OCI-LY1 (cell line): ENCODE results near the gene TCTN3.

Experiments used
- EZH2 ChIP-seq: fragments of 200-600 bp; sonication (generic), shearing (Covaris generic); IDR thresholded peaks from 2 replicates; pipeline ENCODE4 v1.8.0; 2017; ENCODE audit warnings: borderline replicate concordance, mixed run types, mild to moderate bottlenecking, antibody characterized with exemption, low read length, moderate library complexity, mixed read lengths
- TF ChIP-seq, protein P1 (sequence below): fragments of 200-600 bp; sonication (generic), shearing (Covaris generic); IDR thresholded peaks from 2 replicates; pipeline ENCODE4 v1.5.1; 2017; ENCODE audit warnings: mild to moderate bottlenecking, antibody characterized with exemption, low read length, moderate library complexity, mixed read lengths

DNA sequence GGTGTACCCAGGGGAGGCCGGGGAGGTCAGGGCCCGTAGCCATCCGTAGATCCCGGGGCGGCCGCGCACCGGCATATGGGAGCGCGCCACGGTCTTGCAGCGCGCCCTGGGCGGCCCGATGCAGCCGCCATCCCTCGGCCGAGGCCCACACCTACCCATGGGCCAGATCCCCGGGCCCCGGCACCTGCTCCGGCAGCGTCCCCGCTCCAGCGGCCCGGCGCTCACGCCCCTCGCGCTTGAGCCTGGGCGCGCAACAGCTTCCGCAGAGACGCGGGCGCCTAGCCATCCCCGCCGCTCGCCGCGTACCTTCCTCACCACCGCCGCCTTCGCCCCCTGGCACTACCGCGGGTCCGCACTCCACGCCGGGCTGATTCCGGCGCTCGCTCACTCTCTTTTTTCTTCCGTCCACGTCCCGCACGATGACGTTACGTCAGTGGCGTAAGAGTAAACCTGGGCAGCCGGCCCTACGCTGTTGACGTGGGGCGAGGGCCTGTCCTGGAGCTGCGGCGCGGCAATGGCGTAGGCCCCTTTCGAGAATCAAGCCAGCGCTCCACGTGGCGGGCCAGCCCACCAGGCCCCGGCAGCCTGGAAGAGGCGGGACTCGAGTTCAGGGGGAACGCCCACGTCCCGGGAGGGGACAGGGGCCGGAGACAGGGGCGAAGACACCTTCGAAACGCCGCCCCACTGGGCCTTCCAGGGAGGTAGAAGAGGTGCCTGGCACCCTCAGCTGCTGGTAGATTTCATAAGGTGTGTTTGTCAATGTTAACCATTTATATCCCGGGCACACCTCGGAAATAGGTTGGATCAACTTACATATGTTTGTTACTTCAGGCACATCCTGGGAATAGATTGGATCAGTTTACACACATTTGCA is 37.2 kb downstream of the TCTN3 start, which contains the start of gene ALDH18A1:
- TF ChIP-seq, protein P1, sequence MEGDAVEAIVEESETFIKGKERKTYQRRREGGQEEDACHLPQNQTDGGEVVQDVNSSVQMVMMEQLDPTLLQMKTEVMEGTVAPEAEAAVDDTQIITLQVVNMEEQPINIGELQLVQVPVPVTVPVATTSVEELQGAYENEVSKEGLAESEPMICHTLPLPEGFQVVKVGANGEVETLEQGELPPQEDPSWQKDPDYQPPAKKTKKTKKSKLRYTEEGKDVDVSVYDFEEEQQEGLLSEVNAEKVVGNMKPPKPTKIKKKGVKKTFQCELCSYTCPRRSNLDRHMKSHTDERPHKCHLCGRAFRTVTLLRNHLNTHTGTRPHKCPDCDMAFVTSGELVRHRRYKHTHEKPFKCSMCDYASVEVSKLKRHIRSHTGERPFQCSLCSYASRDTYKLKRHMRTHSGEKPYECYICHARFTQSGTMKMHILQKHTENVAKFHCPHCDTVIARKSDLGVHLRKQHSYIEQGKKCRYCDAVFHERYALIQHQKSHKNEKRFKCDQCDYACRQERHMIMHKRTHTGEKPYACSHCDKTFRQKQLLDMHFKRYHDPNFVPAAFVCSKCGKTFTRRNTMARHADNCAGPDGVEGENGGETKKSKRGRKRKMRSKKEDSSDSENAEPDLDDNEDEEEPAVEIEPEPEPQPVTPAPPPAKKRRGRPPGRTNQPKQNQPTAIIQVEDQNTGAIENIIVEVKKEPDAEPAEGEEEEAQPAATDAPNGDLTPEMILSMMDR: no peak
- TF ChIP-seq EZH2: no peak
